Globus pallidus (tissue), 1 donor: Measurements from ENCODE around the gene RAB3GAP2.
"Not testable (repeated sequence)": the region's sequence is repeated elsewhere in the genome, so short reads cannot be mapped to it uniquely, and the experiment has no call there.

Source experiments
- DNase-seq: peaks from one replicate; pipeline ENCODE4 v3.0.0-alpha.2; 2015; ENCODE audit warnings: low spot score

RAB3GAP2 gene

DNA sequence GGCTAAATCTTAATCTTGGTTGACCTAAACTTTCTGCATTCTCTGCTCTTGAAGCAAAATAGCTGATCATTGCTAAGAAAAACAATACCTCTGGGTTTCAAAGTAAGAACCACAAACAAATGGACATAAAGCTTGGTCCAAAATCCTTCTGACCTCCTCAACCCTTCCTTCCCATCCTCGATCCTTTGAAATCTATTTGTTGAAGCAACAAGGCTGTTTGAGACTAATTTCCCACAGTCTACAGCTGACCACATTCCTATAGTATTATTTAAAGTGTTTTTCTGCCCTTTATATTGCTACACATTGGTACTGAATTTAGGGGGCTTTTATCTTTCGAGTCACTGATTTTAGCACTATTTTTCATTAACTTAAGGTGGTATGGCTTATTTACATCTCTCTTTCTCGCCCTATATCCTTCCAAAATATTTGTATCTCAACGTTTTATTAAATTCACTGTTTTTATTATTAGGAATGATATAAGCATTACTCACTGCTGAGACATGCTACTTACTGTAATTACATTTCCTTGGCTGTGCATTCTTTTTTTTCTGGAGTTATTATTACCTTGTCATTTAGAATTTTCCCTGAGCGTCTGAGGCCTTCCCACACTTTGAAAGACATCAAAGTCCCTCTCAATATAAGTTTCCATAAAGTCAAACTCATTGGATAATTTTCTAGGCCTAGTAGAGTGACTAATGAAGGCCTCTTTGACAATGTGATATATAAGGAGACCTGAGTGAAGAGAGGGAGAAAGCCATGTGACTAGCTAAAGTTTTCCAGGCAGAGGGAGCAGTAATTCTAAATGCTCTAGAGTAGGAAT is 73.9 kb downstream of the RAB3GAP2 start:
- no peak for DNase-seq

- no peak for DNase-seq
Measured at GRCh38 chr1:220195701-220196100, 76.6 kb downstream of the RAB3GAP2 start.

DNA sequence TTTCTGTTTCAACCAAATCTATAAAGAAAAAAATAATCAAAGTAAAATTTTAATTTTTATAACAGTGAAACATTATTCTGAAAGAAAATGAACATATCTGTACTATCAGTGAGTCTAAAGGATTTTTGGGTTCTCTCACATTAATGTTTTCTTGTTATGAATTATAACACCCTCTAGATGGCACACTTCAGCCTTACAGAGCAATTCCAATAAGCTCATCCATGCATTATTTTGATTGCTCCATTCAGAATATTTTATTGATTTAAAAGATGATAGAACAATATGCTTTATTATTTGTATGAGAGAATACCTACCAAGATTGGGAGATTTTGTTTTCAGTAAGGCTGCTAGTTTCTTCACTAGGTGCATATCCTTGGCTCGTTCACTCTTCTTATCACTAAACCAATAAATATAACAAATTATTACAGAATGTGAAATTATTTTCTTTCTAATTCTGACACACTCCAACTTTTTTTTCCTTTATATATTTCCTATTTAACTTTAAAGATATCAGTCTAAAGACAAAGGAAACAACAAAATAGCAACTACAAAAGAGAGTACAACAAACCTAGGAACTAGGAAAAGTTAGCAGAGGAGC is 82.4 kb downstream of the RAB3GAP2 start:
- peak; percentile 22 for DNase-seq

GRCh38 chr1:220188538-220188937 is 83.7 kb downstream of the RAB3GAP2 start:
- no peak for DNase-seq

GRCh38 chr1:220186752-220187151 is 85.5 kb downstream of the RAB3GAP2 start:
- no peak for DNase-seq

- DNase-seq, result no peak
Measured at GRCh38 chr1:220184506-220184905, 87.7 kb downstream of the RAB3GAP2 start.

- DNase-seq, result no peak
Measured at GRCh38 chr1:220182656-220183055, 89.6 kb downstream of the RAB3GAP2 start.

DNA sequence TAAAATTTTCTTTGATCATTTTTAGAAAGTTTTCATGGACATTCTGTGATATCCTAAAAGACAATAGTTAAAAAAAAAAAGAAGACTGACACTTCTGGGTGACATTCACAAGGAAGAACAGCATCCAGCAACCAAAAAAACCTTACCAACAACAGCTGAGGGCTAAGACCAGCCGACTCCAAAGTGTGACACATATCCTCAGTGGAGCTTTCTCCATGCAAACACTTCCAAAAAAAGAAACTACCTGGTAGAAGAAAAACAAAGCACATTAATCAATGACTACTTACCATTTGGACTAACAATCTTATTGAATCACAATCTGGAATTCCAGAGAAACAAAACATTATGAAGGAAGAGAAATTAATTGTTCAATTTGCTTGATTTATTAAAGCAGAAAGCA is 90.1 kb downstream of the RAB3GAP2 start:
- DNase-seq, result no peak

GRCh38 chr1:220176540-220176939 is 95.7 kb downstream of the RAB3GAP2 start:
- no peak for DNase-seq

DNA sequence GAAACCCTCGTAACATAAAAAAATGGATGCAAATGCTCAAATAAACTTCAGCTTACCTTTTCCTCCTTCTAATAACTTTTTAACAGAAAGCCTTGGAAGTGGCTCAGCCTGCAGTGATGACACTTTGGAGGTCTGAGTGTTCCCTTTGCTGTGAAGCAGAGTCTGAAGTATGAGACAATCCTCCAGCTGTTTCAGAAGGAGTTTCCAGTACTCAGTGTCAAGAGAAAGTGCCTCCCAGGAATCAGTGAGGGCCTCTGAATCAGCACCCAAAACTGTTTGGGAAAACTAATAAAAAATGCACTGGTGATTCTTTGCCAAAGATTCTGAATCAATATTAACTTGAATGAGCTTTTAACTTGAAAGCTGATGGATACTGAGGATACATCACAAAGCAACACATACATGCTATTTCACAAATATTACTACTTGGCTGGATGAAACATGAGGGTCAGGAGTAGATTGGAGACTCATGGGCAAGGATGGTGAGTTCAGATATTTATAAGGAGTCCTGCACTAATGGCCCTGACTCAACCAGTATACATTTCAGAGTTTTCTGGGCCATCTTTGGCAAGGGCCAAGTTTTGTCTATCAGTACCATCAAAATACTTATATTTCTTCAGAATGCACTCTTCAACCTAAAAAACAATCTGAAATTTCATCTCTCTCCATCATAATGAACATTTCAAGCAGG is 101.3 kb downstream of the RAB3GAP2 start:
- DNase-seq, result no peak

DNA sequence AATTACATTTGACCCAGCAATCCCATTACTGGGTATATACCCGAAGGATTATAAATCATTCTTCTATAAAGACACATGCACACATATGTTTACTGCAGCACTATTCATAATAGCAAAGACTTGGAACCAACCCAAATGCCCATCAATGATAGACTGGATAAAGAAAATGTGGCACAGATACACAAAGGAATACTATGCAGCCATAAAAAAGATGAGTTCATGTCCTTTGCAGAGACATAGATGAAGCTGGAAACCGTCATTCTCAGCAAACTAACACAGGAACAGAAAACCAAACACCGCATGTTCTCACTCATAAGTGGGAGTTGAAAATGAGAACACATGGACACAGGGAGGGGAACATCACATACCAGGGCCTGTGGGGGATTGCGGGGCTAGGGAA is 102.4 kb downstream of the RAB3GAP2 start:
- not testable (repeated sequence) for DNase-seq

- no peak for DNase-seq
Measured at GRCh38 chr1:220166853-220167252, 105.4 kb downstream of the RAB3GAP2 start.

DNA sequence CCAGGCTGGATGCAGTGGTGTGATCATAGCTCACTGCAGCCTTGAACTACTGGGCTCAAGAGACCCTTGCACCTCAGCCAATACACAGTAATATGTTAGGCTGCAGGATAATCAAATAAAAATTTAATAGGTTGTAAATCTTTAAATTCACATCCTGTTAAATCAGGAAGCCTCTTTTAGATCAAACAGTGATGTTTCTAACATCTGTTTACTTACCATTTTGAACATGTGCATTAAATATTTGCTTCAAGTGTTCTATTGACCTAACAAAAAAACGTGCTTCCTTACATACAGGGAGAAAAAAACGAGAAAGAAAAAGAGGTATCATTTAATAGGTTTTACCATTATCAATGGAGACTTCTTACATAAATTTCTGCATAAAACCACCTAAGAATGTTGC is 107.7 kb downstream of the RAB3GAP2 start:
- DNase-seq, result no peak

DNA sequence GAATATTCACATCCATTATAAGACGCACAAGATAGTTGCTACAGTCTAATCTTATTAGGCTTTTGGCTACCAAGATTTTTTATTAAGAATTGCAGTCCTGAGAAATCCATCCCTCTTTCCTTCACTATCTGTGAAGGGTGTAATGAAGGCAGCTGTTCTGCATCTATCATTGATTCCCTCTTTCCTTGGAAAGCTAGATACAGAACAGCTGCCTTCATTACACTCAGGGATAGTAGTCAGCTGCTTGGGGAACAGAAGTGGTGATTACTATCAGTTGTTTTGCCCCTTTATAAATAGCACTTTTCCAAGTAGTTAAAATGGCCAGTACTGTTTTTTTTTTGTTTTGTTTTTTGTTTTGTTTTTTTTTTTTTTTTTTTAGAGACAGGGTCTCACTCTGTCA is 108.1 kb downstream of the RAB3GAP2 start:
- DNase-seq, result no peak

DNA sequence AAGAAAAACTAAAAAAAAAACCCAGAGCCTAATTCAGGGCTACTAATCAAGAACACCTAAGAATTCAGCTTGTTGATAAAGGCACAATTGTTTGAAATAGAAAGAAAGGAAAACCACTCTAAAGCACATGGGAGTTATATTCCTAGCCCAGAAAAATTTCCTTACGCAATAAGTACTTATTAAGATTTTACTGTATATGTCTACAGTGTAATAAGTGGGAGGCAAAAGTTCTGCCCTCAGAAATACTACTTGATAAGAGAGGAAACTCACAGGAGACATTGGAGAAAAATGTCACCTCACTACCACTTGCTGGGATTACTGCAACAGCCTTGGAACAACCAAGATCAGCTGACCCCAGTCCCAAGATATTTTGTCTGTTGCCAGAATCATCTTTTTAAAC is 112.2 kb downstream of the RAB3GAP2 start:
- no peak for DNase-seq

DNA sequence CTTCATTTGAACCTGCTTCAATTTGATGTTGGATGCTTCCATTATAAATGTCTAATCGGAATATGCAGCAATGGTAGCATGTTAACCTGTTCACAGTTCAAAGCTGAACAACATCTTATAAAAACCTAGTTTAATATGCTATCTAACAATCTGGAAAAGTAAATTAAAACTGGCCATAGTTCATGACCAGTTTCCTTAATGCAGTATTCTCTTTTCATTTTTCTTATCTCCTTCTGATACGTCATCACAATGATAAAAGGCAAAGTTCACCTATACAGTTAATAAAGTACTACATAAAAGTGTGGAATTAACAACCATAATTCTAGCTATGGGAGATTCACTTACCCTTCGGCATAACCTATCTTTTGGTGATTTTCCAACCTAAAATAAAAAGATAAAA is 113.2 kb downstream of the RAB3GAP2 start:
- DNase-seq, result no peak

- not testable (repeated sequence) for DNase-seq
Measured at GRCh38 chr1:220158530-220158929, 113.7 kb downstream of the RAB3GAP2 start.

DNA sequence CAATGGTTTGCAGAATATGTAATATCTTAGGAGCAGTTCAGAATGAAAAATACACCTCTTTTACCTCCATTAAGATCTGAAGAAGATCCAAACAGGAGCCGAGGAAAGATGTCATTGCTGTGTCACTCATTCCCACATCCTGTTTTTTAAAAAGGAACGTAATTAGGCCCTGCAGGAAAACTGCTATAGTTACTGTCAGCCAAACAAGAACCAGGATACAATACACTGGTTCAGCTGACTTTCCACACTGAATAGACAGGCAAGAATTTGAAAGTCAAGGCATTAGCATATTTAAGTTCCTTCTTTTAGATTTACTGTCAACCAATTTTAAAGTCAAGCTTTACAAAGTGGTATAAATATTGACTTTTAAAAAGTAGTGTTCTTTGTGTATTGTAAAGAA is 114.5 kb downstream of the RAB3GAP2 start:
- no peak for DNase-seq

DNA sequence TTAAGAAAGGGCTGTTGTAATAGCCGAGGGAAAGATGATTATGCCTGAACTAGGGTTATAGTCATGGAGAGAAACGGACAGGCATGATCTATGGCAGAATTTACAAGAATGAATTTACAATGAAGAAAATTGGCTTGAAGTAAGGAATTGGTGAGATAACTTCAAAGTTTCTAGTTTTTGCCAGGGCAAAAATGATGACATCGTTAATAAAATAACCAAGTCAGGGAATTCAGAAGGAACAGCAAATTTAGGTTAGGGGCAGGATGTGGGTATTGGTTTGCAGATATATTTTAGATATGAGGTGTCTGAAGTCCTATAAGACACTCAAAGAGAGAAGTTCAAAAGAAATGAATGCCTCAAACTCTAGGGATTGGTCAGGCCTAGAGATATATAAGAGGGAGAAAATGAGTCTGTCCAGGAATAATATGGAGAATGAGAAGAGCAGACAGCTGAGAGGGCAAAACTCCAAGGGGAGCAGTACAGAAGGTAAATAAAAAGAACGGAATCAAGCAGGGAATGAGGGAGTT is 115.6 kb downstream of the RAB3GAP2 start:
- DNase-seq, result no peak

DNA sequence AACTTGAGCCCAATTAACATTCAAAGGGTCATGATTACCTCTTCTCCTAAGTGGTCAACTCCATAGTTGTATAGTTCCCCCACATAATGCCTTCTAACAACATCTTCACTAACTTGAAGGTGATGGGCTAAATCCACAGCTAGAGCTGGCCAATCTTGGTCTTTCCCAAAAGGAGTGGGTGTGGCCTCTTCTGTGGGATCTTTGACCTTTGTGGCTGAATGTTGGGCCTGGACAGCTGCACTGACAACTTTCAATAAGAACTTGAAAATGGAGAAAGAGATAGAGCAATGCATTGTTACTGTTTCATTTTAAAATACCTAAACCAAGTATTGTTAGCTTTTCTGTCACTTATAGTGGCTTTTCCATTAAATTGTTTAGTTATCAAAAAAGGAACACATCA is 119.1 kb downstream of the RAB3GAP2 start:
- DNase-seq, result no peak

- peak; percentile 46 for DNase-seq
Measured at GRCh38 chr1:220151454-220151853, 120.8 kb downstream of the RAB3GAP2 start.

DNA sequence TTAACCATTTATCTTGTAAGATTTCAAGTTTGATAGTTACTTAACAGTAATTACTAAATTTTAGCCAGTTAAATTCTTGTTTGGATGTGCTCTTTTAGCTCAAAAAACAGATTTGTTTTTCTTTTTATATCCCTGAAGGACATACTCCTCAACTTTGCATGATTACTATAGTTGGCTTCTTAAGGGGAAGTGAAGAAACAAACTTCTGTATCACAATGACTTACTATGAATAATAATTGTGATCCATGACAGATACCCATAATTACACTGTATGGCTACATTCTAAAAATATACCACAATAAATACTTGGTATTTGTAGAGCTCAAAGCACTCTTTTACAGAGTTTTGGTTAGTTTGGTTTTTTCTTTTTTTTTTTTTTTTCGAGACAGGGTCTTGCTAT is 122.5 kb downstream of the RAB3GAP2 start:
- DNase-seq, result no peak

DNA sequence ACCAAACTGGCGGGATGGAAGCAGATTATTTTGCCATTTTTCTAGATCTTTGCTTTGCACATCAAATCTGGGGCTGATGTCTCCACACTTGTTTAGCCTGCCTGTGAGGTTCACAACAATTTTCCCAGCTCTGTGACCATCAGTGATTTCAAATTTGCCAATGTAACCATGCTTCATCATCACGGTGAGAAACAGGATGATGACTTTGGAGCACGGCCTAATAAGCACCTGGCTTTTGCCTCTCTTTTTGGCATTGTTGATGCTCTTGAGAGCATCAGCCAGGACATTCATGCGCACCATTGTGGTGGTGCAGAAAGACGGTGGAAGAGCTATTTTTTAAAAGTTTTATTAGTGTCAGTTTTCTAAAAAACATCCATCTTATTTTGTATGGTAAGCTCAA is 128.2 kb downstream of the RAB3GAP2 start:
- DNase-seq, result no peak
